ENCODE measurements around the gene TNPO3.

TNPO3 gene

DNA sequence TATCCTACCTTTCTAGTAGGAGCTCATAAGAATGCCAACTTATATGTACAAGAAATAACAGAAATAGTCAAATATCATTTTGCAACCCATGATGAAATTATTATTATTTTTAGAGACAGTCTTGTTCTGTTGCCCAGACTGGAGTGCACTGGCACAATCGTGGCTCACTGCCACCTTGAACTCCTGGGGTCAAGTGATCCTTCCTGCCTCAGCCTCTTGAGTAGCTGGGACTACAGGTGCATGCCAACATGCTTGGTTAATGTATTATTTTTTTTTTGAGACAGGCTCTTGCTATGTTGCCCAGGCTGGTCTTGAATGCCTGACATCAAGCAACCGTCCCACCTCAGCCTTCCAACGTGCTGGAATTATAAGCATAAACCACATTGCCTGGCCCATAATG, 44.8 kb downstream of the TNPO3 start:
- DNase-seq (ENCODE audit: low read depth) = no peak
- TF ChIP-seq, protein P1, sequence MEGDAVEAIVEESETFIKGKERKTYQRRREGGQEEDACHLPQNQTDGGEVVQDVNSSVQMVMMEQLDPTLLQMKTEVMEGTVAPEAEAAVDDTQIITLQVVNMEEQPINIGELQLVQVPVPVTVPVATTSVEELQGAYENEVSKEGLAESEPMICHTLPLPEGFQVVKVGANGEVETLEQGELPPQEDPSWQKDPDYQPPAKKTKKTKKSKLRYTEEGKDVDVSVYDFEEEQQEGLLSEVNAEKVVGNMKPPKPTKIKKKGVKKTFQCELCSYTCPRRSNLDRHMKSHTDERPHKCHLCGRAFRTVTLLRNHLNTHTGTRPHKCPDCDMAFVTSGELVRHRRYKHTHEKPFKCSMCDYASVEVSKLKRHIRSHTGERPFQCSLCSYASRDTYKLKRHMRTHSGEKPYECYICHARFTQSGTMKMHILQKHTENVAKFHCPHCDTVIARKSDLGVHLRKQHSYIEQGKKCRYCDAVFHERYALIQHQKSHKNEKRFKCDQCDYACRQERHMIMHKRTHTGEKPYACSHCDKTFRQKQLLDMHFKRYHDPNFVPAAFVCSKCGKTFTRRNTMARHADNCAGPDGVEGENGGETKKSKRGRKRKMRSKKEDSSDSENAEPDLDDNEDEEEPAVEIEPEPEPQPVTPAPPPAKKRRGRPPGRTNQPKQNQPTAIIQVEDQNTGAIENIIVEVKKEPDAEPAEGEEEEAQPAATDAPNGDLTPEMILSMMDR (IDR thresholded peaks at IDR 0.05; ENCODE audit: low read depth, low read length, missing control alignments) = no peak
- H3K4me3 ChIP-seq (ENCODE audit: low read depth, low read length) = no peak overlapping the region
- in situ Hi-C loops (cut with HindIII; ENCODE audit: low sequenced_read_pairs) = no loop called here

DNA sequence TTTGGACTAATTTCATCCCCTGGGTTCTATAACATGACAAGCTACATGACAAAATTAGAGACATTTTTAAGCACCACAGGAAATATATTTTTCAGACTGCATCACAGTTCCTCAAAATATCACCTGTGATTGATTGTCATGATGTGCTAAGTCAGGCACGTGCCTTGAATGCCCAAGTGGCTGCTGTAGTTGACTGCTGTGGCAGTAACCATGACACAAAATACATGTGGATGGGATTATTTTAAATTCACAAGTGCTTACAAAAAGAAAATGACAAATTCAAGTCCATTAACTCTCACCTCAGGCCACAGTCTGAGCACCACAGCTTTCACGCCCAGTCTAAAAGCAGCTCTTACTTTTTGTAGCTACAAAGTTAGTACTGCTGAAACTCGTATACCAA, 45.5 kb downstream of the TNPO3 start:
- TF ChIP-seq, protein P1 (IDR thresholded peaks at IDR 0.05; ENCODE audit: low read depth, low read length, missing control alignments) = no peak
- no peak for DNase-seq (ENCODE audit: low read depth)
- H3K4me3 ChIP-seq (ENCODE audit: low read depth, low read length) = no peak overlapping the region
- in situ Hi-C loops (cut with HindIII; ENCODE audit: low sequenced_read_pairs) = no loop called here

DNA sequence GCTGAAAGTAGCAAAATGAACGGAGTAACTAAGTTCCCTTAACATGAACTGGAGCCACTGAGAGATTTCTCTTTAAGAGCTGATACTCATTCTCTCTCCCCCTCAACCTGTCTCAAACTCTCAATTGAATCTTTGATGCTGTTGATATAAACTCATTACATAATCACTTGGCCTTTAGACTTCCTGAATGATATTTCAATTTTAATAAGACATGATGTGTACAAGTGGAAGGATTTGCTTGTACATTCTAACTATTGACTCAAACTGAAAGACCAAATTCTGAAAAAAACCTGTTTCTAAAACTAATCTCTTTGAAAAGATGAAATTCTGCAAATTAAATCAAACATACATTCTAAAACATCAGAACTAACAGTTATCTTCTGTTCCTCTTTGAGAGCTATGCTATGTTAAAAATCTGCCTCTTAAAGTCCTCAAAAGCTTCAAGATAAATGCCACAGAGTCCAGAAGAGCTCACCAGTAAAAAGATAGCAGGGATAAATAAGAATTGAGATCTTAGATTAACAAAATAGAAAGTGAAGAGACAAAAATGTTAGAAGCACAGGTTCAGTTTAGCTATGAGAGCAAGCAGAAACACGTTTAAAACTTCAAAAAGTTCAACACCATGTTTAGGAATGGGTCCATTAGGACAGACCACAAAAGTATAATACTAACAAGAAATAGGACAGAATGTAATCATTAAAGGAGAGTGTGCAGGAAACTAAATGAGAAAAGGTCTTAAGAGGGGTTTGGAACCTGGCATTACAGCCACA, 46.1 kb downstream of the TNPO3 start:
- in situ Hi-C loops (cut with HindIII; ENCODE audit: low sequenced_read_pairs) = no loop called here
- no peak overlapping the region for H3K4me3 ChIP-seq (ENCODE audit: low read depth, low read length)
- TF ChIP-seq, protein P1 (IDR thresholded peaks at IDR 0.05; ENCODE audit: low read depth, low read length, missing control alignments) = no peak

DNA sequence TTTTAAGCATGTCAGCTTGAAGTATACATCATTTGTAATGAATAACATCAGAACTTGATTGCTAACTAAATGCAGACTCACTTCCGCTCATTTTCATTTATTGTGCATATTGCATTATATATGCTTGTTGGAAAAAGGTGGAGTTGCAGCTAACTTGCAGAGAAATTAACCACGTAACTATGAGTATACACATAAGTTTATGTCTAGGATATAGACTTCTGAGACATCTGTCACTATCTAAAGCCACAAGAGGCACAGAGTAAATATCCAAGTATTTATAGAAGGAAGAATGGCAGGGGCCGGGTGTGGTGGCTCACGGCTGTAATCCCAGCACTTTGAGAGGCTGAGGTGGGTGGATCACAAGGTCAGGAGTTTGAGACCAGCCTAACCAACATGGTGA, 47.3 kb downstream of the TNPO3 start:
- in situ Hi-C loops (cut with HindIII; ENCODE audit: low sequenced_read_pairs) = no loop called here
- TF ChIP-seq, protein P1 (IDR thresholded peaks at IDR 0.05; ENCODE audit: low read depth, low read length, missing control alignments) = no peak
- no peak overlapping the region for H3K4me3 ChIP-seq (ENCODE audit: low read depth, low read length)
- no peak for DNase-seq (ENCODE audit: low read depth)

More for the DNA sequence above, 46.1 kb downstream of the TNPO3 start:
- DNase-seq (ENCODE audit: low read depth) = no peak

DNA sequence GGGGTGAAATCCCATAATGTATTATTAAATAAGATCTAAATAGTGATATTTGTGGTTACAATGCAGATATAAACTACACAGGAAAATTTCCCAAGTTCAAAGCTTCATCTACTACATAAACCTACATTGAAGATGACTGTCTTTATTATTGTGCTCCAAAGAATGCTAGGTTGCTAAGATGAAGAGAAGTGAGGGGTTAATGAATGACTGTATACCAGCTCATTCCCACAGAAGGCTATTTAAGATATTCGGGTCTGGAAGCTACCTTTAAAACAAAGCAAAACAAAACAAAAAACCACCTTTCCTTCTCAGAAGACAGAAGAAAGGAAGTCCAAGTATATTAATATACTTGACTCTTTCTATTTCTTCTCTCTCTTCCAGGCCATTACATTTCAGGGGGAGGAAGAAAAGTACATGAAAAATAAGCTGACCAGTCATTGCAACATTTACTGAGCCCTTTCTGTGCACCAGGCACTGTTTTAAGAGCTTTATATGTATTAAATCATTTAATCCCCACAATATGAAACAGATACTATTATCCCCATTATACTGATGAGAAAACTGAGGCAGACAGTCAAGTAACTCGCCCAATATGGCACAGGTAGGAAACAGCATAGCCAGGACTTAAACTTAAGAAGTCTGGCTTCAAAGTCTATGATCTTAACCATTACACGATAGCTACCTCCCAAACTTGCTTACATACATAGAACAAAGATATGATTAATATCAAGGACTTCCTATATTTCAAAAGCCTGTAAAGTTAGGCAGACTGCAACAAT, 48.1 kb downstream of the TNPO3 start:
- no peak overlapping the region for H3K4me3 ChIP-seq (ENCODE audit: low read depth, low read length)
- in situ Hi-C loops (cut with HindIII; ENCODE audit: low sequenced_read_pairs) = no loop called here
- TF ChIP-seq, protein P1 (IDR thresholded peaks at IDR 0.05; ENCODE audit: low read depth, low read length, missing control alignments) = no peak
- DNase-seq (ENCODE audit: low read depth) = no peak

DNA sequence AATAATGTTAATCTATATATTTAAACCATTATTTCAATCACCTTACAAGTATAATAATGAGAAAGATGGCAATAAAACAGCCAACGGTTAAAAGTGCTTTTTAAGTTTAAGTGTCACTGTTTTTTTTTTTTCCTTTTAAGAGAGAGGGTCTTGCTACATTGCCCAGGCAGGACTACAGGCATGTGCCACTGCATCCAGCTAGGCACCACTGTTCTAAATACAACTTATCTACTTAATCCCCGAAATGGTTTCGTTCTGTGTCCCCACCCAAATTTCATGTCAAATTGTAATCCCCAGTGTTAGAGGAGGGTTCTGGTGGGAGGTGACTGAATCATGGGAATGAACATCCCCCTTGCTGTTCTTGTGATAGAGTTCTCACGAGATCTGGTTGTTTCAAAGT, 49.7 kb downstream of the TNPO3 start:
- TF ChIP-seq, protein P1 (IDR thresholded peaks at IDR 0.05; ENCODE audit: low read depth, low read length, missing control alignments) = no peak
- H3K4me3 ChIP-seq (ENCODE audit: low read depth, low read length) = no peak overlapping the region
- no peak for DNase-seq (ENCODE audit: low read depth)
- in situ Hi-C loops (cut with HindIII; ENCODE audit: low sequenced_read_pairs) = no loop called here

All from astrocyte of the cerebellum (primary cell).